ENCODE data around the gene LRBA.

GRCh38 chr4:150714462-150715438, 300.3 kb downstream of the LRBA start:
- no peak for TF ChIP-seq CTCF (IDR thresholded peaks at IDR 0.05; ENCODE audit: low read length)
- TF ChIP-seq EZH2phosphoT487 (IDR thresholded peaks at IDR 0.05; ENCODE audit: low read length): no peak

Data from MM.1S (cell line).